ENCODE results near the gene ATP6AP1.
A peak's percentile ranks its signal among the peaks of the same experiment; 100 is the strongest.
"Not testable (repeated sequence)": the region's sequence is repeated elsewhere in the genome, so short reads cannot be mapped to it uniquely, and the experiment has no call there.

ATP6AP1 gene

GRCh38 chrX:154399527-154400368 lies 28.7 kb upstream of the ATP6AP1 start:
- DNase-seq: peak in 1 of 2 donors; percentile 2

- DNase-seq: not testable (repeated sequence)
Observed at GRCh38 chrX:154400369-154400817, 28.1 kb upstream of the ATP6AP1 start.

- no peak for DNase-seq
Observed at GRCh38 chrX:154401045-154401799, 27.3 kb upstream of the ATP6AP1 start.

- no peak for DNase-seq
Observed at GRCh38 chrX:154401918-154402621, 26.4 kb upstream of the ATP6AP1 start.

- DNase-seq: no peak
Observed at GRCh38 chrX:154402622-154403127, 25.8 kb upstream of the ATP6AP1 start.

- no peak for DNase-seq
Observed at GRCh38 chrX:154403192-154403591, 25.3 kb upstream of the ATP6AP1 start.

GRCh38 chrX:154403858-154404257 lies 24.6 kb upstream of the ATP6AP1 start:
- DNase-seq: no peak

GRCh38 chrX:154404625-154405192 lies 23.8 kb upstream of the ATP6AP1 start:
- DNase-seq: no peak

- no peak for DNase-seq
Observed at GRCh38 chrX:154408659-154409221, 19.7 kb upstream of the ATP6AP1 start.

GRCh38 chrX:154409222-154409871 lies 19.1 kb upstream of the ATP6AP1 start, which contains the start of gene DNASE1L1:
DNASE1L1 (minus strand) TSS chrX:154409254; CDS start chrX:154405568, 3,686 bp downstream.
- peak; percentile 76 to 89 for DNase-seq

GRCh38 chrX:154411981-154412340 lies 16.5 kb upstream of the ATP6AP1 start:
- peak in 1 of 2 donors; percentile 33 for DNase-seq

- no peak for DNase-seq
Observed at GRCh38 chrX:154412468-154412867, 16.0 kb upstream of the ATP6AP1 start.

- DNase-seq: no peak
Observed at GRCh38 chrX:154413142-154413541, 15.3 kb upstream of the ATP6AP1 start.

GRCh38 chrX:154417157-154417556 lies 11.3 kb upstream of the ATP6AP1 start:
- no peak for DNase-seq

GRCh38 chrX:154419189-154419588 lies 9.3 kb upstream of the ATP6AP1 start:
- no peak for DNase-seq

- DNase-seq: no peak
Observed at GRCh38 chrX:154419688-154420401, 8.6 kb upstream of the ATP6AP1 start.

GRCh38 chrX:154420402-154420756 lies 8.1 kb upstream of the ATP6AP1 start:
- no peak for DNase-seq

- peak; percentile 20 to 51 for DNase-seq
Observed at GRCh38 chrX:154426916-154427770, 1.3 kb upstream of the ATP6AP1 start.

GRCh38 chrX:154429711-154430110 lies 1.2 kb downstream of the ATP6AP1 start:
- DNase-seq: peak in 1 of 2 donors; percentile 59

GRCh38 chrX:154430479-154430878 lies 2.0 kb downstream of the ATP6AP1 start:
- DNase-seq: peak; percentile 22 to 53
